NCI-H146 (cell line): Measurements from ENCODE around the gene GTPBP2.

Source experiments
- DNase-seq: peaks from one replicate; lab custom pipeline; 2025; lab: John Stamatoyannopoulos, UW

GTPBP2 gene

GRCh38 chr6:43575772-43576551 lies 53.1 kb downstream of the GTPBP2 start, which contains the start of the genes POLH and XPO5:
TSS of gene POLH (plus strand) at chr6:43576185. CDS start at chr6:43582320, 6,135 bp downstream.
TSS of gene XPO5 (minus strand) at chr6:43576038. CDS start at chr6:43575864, 174 bp downstream.
- DNase-seq, result peak; percentile 97

- DNase-seq, result peak; percentile 73
Measured at GRCh38 chr6:43575105-43575771, 53.8 kb downstream of the GTPBP2 start.

DNA sequence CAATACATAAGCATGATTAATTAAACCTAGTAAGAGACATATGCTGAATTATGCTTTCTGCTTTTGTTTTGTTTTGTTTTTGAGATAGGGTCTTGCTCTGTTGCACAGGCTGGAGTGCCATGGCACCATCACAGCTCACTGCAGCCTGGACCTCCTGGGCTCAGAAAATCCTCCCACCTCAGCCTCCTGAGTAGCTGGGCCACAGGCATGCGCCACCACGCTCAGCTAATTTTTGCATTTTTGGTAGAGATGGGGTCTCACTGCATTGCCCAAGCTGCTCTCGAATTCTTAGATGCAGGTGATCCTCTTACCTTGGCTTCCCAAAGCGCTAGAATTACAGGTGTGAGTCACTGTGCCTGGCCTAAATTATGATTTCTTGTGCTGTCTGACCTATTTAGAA lies 57.0 kb downstream of the GTPBP2 start:
- no peak for DNase-seq

DNA sequence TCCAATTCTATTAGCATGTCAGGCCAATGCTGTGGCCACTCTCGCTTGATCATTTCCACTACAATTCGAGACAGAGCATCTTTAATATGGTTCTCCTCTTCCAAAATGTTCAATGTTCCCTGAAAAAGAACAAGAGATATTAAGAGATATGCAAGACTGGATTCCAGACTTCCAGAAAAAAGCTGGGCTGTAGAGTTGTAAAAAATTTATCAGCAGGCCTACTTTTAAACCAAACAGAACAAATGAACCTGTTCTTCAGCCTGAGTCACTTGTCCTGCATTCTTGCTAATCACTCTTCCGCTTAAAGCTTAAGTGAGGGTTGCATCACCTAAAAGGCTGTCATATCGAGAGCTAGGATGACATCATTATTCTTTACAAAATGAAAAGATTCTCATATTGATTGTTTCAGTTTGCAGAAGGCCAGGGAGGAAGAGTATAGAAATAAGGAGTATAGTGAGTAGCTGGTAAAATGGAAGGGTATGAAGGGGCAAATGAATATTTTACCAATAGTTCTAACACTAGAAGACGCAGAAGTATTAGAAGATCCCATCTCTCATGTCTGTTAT lies 58.1 kb downstream of the GTPBP2 start:
- no peak for DNase-seq
